GM18499 (cell line): ENCODE data around the gene CTH.
"Not testable (repeated sequence)": the region's sequence is repeated elsewhere in the genome, so short reads cannot be mapped to it uniquely, and the experiment has no call there.

Source experiments
- ATAC-seq: cut with Tn5 transposase; IDR thresholded peaks from one replicate; pipeline ENCODE4 v1.9.1; 2021; ENCODE audit warnings: moderate number of reproducible peaks; ENCODE audit not compliant: insufficient read depth, unreplicated experiment

The CTH gene

DNA sequence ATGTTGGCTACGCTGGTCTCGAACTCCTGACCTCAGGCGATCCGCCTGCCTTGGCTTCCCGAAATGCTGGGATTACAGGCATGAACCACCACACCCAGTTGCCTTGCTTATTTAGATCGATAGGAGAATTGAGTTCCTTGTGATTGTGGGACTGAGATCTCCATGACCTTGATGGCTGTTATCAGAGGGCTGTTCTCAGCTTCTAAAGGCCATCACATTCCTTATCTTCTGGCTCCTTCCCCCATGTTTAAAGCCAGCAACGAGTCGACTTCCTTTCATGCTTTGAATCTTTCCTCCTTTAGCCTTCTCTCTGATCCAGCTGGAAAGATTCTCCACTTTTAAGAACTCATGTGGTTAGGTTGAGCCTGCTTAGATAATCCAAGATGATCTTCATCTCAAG lies 38.0 kb downstream of the CTH start:
- no peak for ATAC-seq

DNA sequence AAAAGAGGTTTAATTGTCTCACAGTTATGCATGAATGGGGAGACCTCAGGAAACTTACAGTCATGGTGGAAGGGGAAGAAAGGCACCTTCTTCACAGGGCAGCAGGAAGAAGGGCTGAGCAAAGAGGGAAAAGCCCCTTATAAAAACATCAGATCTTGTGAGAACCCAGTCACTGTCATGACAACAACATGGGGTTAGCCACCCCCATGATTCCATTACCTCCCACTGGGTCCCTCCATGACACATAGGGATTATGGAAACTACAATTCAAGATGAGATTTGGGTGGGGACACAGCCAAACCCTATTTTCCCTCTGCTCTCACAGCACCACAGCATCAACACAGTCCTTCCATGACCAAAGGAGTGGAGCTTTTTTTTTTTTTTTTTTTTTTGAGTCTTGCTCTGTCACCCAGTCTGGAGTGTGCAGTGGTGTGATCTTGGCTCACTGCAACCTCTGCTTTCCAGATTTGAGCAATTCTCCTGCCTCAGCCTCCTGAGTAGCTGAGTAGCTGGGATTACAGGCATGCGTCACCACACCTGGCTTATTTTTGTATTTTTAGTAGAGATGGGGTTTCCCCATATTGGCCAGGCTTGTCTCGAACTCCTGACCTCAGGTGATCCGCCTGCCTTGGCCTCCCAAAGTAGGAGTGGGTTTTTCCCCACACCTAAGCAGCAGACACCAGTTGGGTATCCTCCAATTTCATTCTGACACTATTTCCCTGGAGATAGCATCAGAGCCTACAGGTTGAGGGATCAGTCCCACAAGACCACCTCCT lies 41.3 kb downstream of the CTH start:
- ATAC-seq: not testable (repeated sequence)

DNA sequence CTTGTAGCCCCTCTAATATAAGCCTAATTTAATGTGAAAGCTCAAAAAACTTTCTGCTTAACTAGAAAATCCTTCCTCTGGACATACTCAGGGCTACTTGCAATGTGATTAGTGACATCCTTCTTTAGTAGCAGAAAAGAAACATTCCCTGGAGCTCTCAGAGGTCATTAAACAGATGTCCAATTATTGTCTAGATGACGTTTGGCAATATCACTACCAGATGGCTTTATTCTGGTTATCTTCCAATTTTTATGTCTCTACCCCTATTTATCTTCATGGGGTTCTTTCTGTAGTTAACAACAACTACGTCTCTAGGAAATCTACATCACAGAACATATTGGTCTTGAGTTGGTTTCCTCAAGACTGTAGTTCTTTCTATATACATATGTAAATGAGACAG lies 44.2 kb downstream of the CTH start:
- ATAC-seq: no peak

DNA sequence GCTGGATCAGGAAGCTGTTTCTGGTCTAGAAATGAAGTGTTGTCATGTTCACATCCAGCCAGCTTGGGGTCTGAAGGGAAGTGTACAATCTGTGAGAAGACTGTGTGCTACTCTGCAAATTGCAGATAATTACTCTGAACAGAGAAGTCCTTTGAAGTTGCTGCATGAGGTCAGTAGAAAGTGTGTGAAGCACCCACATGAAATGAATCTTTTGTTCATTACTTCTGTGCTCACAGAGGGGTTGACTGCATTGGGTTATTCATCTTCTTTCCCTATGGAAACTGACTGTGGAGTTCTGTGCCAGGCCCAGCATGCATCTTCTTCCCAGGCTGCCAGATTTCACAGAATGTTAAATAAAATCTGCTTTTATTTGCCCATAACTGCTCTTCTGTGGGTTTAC lies 47.1 kb downstream of the CTH start:
- no peak for ATAC-seq

GRCh38 chr1:70459496-70460225 lies 48.6 kb downstream of the CTH start:
- ATAC-seq: no peak

DNA sequence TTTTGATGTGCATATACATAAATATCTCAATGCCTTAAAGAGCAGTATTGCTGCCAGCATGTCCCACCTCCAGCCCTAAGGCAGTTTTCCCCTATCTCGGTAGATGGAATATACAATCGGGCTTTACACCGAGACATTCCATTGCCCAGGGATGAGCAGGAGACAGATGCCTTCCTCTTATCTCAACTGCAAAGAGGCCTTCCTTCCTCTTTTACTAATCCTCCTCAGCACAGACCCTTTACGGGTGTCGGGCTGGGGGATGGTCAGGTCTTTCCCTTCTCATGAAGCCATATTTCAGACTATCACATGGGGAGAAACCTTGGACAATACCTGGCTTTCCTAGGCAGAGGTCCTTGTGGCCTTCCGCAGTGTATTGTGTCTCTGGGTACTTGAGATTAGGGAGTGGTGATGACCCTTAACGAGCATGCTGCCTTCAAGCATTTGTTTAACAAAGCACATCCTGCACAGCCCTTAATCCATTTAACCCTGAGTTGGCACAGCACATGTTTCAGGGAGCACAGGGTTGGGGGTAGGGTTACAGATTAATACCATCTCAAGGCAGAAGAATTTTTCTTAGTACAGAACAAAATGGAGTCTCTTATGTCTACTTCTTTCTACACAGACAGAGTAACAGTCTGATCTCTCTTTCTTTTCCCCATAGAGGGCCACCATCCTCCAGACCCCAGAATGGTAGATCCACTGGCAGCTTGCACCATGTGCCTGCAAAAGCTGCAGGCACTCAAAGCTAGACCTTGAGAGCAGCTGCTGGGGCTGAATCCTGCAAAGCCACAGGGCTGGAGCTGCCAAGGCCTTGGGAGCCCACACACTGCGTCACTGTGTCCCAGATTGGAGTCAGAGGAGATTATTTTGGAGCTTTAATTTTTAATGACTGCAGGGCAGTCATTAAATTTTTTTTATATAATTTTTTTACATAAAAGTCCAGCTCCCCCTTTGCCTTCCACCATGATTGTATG lies 50.0 kb downstream of the CTH start:
- ATAC-seq: not testable (repeated sequence)

DNA sequence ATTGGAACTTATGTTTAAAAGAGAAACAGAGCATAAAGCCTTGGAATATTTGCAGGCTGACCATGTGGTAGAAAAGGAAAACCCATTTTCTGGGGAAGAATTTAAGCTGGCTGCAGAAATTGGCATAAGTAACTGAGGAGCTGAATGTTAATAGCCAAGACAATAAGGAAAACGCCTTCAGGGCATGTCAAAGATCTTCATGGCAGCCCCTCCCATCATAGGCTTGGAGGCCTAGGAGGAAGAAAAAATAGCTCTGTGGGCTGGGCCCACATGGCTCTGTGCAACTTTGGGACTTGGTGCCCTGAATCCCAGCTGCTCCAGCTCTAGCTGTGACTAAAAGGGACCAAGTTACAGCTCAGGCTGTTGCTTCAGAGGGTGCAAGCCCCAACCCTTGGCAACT lies 51.5 kb downstream of the CTH start:
- ATAC-seq: no peak

DNA sequence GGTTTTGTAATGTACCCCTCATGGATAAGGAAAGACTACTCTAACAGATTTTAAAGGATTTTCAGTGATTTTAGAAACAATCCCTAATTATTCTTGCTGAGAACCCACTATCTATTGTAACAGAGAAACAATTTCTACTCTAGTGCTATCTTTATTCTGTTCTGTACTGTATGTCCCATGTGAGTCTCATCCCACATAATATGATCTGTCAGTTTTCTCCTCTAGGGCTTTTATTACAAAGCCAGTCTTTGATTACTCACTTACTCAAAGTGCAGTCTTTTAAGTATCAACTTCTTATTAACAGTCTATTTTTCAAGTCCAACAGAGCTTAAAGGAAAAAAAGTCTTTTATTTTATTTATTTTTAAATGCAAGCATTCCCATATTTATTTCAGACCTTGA lies 54.8 kb downstream of the CTH start:
- no peak for ATAC-seq

GRCh38 chr1:70467531-70467930 lies 56.5 kb downstream of the CTH start:
- ATAC-seq: no peak

GRCh38 chr1:70468180-70468579 lies 57.1 kb downstream of the CTH start:
- ATAC-seq: no peak

GRCh38 chr1:70469184-70469583 lies 58.1 kb downstream of the CTH start:
- ATAC-seq: not testable (repeated sequence)

GRCh38 chr1:70475023-70475422 lies 64.0 kb downstream of the CTH start:
- ATAC-seq: no peak

GRCh38 chr1:70477090-70477489 lies 66.0 kb downstream of the CTH start:
- no peak for ATAC-seq

GRCh38 chr1:70477905-70478304 lies 66.8 kb downstream of the CTH start:
- ATAC-seq: not testable (repeated sequence)

DNA sequence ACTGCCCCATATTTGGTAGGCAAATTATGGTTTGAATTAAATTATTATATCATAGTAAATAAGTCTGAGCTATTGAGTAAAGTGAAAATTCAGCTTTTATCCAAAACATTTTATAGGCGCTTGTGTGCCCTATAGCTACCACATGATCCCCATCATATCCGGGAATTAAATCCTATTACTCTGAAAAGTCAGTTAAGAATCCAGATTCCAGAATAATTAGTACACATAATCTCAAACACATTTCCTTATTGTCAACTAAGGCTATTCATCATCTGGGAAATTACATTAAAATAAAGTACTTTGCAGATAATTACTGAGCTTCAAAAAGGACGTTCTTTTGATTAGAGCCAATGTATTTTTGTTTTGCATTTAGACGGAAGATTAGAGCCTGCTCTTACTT lies 72.3 kb downstream of the CTH start:
- no peak for ATAC-seq

- no peak for ATAC-seq
Measured at GRCh38 chr1:70485624-70486023, 74.6 kb downstream of the CTH start.

- no peak for ATAC-seq
Measured at GRCh38 chr1:70486676-70487458, 75.8 kb downstream of the CTH start.

DNA sequence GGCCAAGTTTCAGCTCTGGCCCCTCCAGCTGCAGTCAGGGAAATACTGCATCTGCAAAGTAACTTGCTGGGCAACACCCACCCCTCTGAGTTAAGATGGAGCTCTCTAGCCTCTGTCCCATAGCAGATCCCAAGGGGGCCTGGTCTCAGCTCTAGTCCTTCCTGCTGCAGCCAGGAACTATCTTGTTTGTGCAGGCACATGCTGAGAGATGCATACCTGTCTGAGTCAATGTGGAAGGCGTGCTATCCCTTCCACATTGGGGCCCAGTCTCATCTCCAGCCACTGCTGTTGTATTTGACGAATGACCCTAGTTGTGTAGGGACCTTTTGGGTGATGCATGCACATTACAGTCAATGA lies 76.4 kb downstream of the CTH start:
- ATAC-seq: no peak

- no peak for ATAC-seq
Measured at GRCh38 chr1:70487910-70488665, 77.0 kb downstream of the CTH start.
